Breast epithelium (tissue), 4 donors: Measurements from ENCODE around the gene DNAJA3. TPM values are rescaled to one million over a fixed set of nuclear protein-coding genes. Genes with fewer than 3 reads are reported as not detected.

Source experiments
- DNase-seq, 2 donors: peaks; one replicate each; pipeline ENCODE4 v3.0.0-alpha.2; 2019; ENCODE audit warnings: low spot score in 2 of 2
- H3K27ac ChIP-seq, 2 donors: fragments of 200-600 bp; sonication (generic) in 1 of 2; one replicate each; pipeline ENCODE4 v1.5.1; 2016 to 2019; ENCODE audit warnings: mild to moderate bottlenecking in 1 of 2
- H3K27me3 ChIP-seq, 2 donors: fragments of 200-600 bp; sonication (generic) in 1 of 2; one replicate each; pipeline versions ENCODE4 v1.5.1 to v1.6.0; 2017 to 2019; ENCODE audit warnings: control low read depth in 1 of 2, mild to moderate bottlenecking in 1 of 2
- H3K36me3 ChIP-seq: fragments of 200-600 bp; one replicate; pipeline ENCODE4 v1.5.1; 2019
- H3K4me1 ChIP-seq, 2 donors: fragments of 200-600 bp; sonication (generic); one replicate each; pipeline ENCODE4 v1.5.1; 2016 to 2019; ENCODE audit warnings: control low read depth in 1 of 2
- H3K4me3 ChIP-seq, 3 donors: fragments of 200-600 bp; sonication (generic); 1 replicate in 2 of 3; 2 replicates in 1 of 3; pipeline ENCODE4 v1.5.1; 2016 to 2019; ENCODE audit warnings: mild to moderate bottlenecking in 3 of 3, moderate library complexity in 2 of 3
- H3K9me3 ChIP-seq, 2 donors: fragments of 200-600 bp; sonication (generic) in 1 of 2; one replicate each; pipeline ENCODE4 v1.5.1; 2016 to 2019; ENCODE audit warnings: control low read depth in 1 of 2
- POLR2A ChIP-seq: fragments of 450-650 bp; IDR thresholded peaks from one replicate; pipeline ENCODE4 v1.6.1; 2016; ENCODE audit warnings: antibody characterized with exemption, mild to moderate bottlenecking, moderate library complexity
- POLR2AphosphoS5 ChIP-seq, 3 donors: sonication (generic); formaldehyde crosslinking; IDR thresholded peaks; one replicate each; pipeline ENCODE4 v1.6.1; 2017; ENCODE audit warnings: antibody characterized with exemption in 3 of 3
- intact Hi-C: fragments of 100-400 bp; cut with DNase I; formaldehyde crosslinking; loops from one replicate; pipeline ENCODE4 v1.15.1; 2023; ENCODE audit warnings: low total_unique reads
- total RNA-seq, 3 donors: library from RNA; depleted of rRNA; stranded (reverse); fragments of >200 nt; gene quantifications; one replicate each; pipeline ENCODE4 v1.1.0, GENCODE V29; 2016
- TF ChIP-seq, protein P1 (sequence below), 3 donors: fragments of 450-650 bp; IDR thresholded peaks; one replicate each; pipeline ENCODE4 v1.5.1; 2016 to 2017; ENCODE audit warnings: antibody characterized with exemption in 3 of 3, mild to moderate bottlenecking in 3 of 3, moderate library complexity in 3 of 3

DNAJA3 gene
- total RNA-seq, 3 donors from 2014 or later = 32.6 to 54.2 (median 45.9) TPM

- Histone ChIP-seq H3K9me3 (no peaks in the 10 kb centered on the region), H3K27ac (peak overlapping the region; percentile 91 to 97), H3K36me3 (peaks cover 4% of the 10 kb centered on the region), H3K4me1 (peaks cover 19 to 50% of the 10 kb centered on the region in 2 donors), H3K4me3 (no peak overlapping the region), H3K27me3 (no peaks in the 10 kb centered on the region)
- DNase-seq = no peak
- TF ChIP-seq, protein P1, sequence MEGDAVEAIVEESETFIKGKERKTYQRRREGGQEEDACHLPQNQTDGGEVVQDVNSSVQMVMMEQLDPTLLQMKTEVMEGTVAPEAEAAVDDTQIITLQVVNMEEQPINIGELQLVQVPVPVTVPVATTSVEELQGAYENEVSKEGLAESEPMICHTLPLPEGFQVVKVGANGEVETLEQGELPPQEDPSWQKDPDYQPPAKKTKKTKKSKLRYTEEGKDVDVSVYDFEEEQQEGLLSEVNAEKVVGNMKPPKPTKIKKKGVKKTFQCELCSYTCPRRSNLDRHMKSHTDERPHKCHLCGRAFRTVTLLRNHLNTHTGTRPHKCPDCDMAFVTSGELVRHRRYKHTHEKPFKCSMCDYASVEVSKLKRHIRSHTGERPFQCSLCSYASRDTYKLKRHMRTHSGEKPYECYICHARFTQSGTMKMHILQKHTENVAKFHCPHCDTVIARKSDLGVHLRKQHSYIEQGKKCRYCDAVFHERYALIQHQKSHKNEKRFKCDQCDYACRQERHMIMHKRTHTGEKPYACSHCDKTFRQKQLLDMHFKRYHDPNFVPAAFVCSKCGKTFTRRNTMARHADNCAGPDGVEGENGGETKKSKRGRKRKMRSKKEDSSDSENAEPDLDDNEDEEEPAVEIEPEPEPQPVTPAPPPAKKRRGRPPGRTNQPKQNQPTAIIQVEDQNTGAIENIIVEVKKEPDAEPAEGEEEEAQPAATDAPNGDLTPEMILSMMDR (IDR thresholded peaks at IDR 0.05) = no peak
- TF ChIP-seq POLR2A = no peak
- intact Hi-C loops = no loop called here
These were observed 46.5 kb upstream of the DNAJA3 start for GRCh38 chr16:4378999-4379690.

DNA sequence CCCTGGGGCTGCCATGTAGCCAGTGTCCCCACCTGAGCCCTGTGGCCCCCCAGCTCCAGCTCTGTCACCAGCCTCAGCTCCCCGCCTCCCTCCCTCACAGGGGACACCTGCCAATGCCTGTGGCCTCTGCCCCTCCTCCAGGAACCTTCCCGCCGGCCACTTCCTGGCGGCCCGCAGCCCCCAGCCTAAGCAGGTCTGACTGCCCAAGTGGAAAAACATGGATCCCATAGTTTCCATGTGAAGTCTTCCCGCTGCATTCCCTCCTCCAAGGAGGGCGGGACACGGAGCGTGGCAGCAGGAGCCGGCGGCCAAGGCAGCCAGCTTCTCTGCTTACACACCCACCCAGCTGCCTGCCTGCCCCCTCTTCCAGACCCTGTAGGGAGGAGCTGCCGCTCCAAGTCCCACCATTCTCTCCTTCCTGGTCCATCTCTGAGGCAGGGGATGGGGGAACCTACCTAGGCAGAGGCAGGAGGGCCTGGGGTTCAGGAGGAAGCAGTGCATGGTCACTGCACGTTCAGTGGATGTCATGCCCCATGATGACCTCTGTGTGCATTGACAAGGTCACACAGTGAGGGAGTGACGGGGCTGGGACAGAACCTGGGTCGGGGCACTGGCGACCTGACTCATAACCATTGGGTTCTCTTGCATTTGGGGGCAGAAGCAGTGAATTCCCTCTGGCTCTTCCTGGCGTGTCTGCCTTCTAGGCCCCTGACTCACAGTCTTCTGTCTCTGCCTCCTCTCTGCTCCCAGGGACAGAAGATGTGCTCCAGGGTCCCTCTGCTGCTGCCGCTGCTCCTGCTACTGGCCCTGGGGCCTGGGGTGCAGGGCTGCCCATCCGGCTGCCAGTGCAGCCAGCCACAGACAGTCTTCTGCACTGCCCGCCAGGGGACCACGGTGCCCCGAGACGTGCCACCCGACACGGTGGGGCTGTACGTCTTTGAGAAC lies 45.3 kb upstream of the DNAJA3 start:
- DNase-seq = no peak
- H3K4me3 ChIP-seq = peak overlapping the region in 1 of 3 donors; percentile 8
- H3K36me3 ChIP-seq = peaks cover 4% of the 10 kb centered on the region
- peaks cover 20 to 51% of the 10 kb centered on the region in 2 donors for H3K4me1 ChIP-seq
- H3K27me3 ChIP-seq = no peaks in the 10 kb centered on the region
- TF ChIP-seq POLR2AphosphoS5 (IDR thresholded peaks at IDR 0.05) = no peak
- TF ChIP-seq, protein P1 (IDR thresholded peaks at IDR 0.05) = no peak
- TF ChIP-seq POLR2A = no peak
- H3K27ac ChIP-seq = peak overlapping the region in 1 of 2 donors; percentile 77
- H3K9me3 ChIP-seq = no peaks in the 10 kb centered on the region
- intact Hi-C loops = no loop called here

DNA sequence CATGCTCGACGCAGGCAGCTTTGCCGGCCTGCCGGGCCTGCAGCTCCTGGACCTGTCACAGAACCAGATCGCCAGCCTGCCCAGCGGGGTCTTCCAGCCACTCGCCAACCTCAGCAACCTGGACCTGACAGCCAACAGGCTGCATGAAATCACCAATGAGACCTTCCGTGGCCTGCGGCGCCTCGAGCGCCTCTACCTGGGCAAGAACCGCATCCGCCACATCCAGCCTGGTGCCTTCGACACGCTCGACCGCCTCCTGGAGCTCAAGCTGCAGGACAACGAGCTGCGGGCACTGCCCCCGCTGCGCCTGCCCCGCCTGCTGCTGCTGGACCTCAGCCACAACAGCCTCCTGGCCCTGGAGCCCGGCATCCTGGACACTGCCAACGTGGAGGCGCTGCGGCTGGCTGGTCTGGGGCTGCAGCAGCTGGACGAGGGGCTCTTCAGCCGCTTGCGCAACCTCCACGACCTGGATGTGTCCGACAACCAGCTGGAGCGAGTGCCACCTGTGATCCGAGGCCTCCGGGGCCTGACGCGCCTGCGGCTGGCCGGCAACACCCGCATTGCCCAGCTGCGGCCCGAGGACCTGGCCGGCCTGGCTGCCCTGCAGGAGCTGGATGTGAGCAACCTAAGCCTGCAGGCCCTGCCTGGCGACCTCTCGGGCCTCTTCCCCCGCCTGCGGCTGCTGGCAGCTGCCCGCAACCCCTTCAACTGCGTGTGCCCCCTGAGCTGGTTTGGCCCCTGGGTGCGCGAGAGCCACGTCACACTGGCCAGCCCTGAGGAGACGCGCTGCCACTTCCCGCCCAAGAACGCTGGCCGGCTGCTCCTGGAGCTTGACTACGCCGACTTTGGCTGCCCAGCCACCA lies 44.4 kb upstream of the DNAJA3 start:
- peak in 1 of 2 donors; percentile 49 for DNase-seq
- intact Hi-C loops = no loop called here
- peak overlapping the region in 1 of 3 donors; percentile 8 for H3K4me3 ChIP-seq
- no peaks in the 10 kb centered on the region for H3K27me3 ChIP-seq
- TF ChIP-seq, protein P1 (IDR thresholded peaks at IDR 0.05) = no peak
- peak overlapping the region in 1 of 2 donors; percentile 77 for H3K27ac ChIP-seq
- H3K9me3 ChIP-seq = no peaks in the 10 kb centered on the region
- peaks cover 4% of the 10 kb centered on the region for H3K36me3 ChIP-seq
- peaks cover 19 to 42% of the 10 kb centered on the region in 2 donors for H3K4me1 ChIP-seq

DNA sequence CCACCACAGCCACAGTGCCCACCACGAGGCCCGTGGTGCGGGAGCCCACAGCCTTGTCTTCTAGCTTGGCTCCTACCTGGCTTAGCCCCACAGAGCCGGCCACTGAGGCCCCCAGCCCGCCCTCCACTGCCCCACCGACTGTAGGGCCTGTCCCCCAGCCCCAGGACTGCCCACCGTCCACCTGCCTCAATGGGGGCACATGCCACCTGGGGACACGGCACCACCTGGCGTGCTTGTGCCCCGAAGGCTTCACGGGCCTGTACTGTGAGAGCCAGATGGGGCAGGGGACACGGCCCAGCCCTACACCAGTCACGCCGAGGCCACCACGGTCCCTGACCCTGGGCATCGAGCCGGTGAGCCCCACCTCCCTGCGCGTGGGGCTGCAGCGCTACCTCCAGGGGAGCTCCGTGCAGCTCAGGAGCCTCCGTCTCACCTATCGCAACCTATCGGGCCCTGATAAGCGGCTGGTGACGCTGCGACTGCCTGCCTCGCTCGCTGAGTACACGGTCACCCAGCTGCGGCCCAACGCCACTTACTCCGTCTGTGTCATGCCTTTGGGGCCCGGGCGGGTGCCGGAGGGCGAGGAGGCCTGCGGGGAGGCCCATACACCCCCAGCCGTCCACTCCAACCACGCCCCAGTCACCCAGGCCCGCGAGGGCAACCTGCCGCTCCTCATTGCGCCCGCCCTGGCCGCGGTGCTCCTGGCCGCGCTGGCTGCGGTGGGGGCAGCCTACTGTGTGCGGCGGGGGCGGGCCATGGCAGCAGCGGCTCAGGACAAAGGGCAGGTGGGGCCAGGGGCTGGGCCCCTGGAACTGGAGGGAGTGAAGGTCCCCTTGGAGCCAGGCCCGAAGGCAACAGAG lies 43.5 kb upstream of the DNAJA3 start:
- intact Hi-C loops = no loop called here
- peaks cover 4% of the 10 kb centered on the region for H3K36me3 ChIP-seq
- H3K4me1 ChIP-seq = peaks cover 19 to 35% of the 10 kb centered on the region in 2 donors
- no peaks in the 10 kb centered on the region for H3K27me3 ChIP-seq
- no peaks in the 10 kb centered on the region for H3K9me3 ChIP-seq
- H3K27ac ChIP-seq = peak overlapping the region; percentile 38 to 77
- H3K4me3 ChIP-seq = no peak overlapping the region
- no peak for DNase-seq
- TF ChIP-seq POLR2AphosphoS5 (IDR thresholded peaks at IDR 0.05) (no peak), POLR2A (no peak)
- TF ChIP-seq, protein P1 (IDR thresholded peaks at IDR 0.05) = no peak
